Measurements from ENCODE around the gene C12orf54. TPM values are rescaled to one million over a fixed set of nuclear protein-coding genes. Genes with fewer than 3 reads are reported as not detected.
"Not testable (repeated sequence)": the region's sequence is repeated elsewhere in the genome, so short reads cannot be mapped to it uniquely, and the experiment has no call there.

The C12orf54 gene
- total RNA-seq, 3 donors from 2014 or later, result 0.64 TPM; not detected in 2

- Histone ChIP-seq H3K4me3 (no peak overlapping the region), H3K27ac (no peak overlapping the region), H3K4me1 (no peaks in the 10 kb centered on the region), H3K36me3 (no peaks in the 10 kb centered on the region), H3K9me3 (no peaks in the 10 kb centered on the region), H3K27me3 (no peaks in the 10 kb centered on the region)
- intact Hi-C loops (cut with DNase I; ENCODE audit: low total_unique reads), result no loop called here
- TF ChIP-seq POLR2AphosphoS5 (IDR thresholded peaks at IDR 0.05) (no peak), POLR2A (IDR thresholded peaks at IDR 0.05) (no peak)
- TF ChIP-seq, protein P1, sequence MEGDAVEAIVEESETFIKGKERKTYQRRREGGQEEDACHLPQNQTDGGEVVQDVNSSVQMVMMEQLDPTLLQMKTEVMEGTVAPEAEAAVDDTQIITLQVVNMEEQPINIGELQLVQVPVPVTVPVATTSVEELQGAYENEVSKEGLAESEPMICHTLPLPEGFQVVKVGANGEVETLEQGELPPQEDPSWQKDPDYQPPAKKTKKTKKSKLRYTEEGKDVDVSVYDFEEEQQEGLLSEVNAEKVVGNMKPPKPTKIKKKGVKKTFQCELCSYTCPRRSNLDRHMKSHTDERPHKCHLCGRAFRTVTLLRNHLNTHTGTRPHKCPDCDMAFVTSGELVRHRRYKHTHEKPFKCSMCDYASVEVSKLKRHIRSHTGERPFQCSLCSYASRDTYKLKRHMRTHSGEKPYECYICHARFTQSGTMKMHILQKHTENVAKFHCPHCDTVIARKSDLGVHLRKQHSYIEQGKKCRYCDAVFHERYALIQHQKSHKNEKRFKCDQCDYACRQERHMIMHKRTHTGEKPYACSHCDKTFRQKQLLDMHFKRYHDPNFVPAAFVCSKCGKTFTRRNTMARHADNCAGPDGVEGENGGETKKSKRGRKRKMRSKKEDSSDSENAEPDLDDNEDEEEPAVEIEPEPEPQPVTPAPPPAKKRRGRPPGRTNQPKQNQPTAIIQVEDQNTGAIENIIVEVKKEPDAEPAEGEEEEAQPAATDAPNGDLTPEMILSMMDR (IDR thresholded peaks at IDR 0.05), result no peak
- no peak for DNase-seq (ENCODE audit: low spot score in 2 of 2)
These were observed 36.0 kb upstream of the C12orf54 start for GRCh38 chr12:48446161-48446776.

GRCh38 chr12:48447755-48448154 is 34.5 kb upstream of the C12orf54 start:
- Histone ChIP-seq H3K4me1 (no peaks in the 10 kb centered on the region), H3K27ac (no peak overlapping the region), H3K36me3 (no peaks in the 10 kb centered on the region), H3K4me3 (no peak overlapping the region), H3K27me3 (no peaks in the 10 kb centered on the region), H3K9me3 (no peaks in the 10 kb centered on the region)
- no peak for TF ChIP-seq POLR2A (IDR thresholded peaks at IDR 0.05)
- intact Hi-C loops (cut with DNase I; ENCODE audit: low total_unique reads), result no loop called here
- no peak for DNase-seq (ENCODE audit: low spot score in 2 of 2)

DNA sequence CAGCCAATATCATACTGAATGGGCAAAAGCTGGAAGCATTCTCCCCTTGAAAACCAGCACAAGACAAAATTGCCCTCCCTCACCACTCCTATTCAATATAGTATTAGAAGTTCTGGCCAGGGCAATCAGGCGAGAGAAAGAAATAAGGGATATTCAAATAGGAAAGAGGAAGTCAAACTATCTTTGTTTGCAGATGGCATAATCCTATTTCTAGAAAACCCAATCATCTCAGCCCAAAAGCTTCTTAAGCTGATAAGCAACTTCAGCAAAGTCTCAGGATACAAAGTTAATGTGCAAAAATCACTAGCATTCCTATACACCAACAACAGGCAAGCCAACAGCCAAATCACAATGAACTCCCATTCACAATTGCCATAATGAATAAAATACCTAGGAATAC is 30.9 kb upstream of the C12orf54 start:
- intact Hi-C loops (cut with DNase I; ENCODE audit: low total_unique reads), result no loop called here
- TF ChIP-seq POLR2A (IDR thresholded peaks at IDR 0.05), result no peak
- TF ChIP-seq POLR2AphosphoS5 (IDR thresholded peaks at IDR 0.05), result no peak
- TF ChIP-seq, protein P1 (IDR thresholded peaks at IDR 0.05), result no peak
- Histone ChIP-seq H3K9me3 (no peaks in the 10 kb centered on the region), H3K4me1 (no peaks in the 10 kb centered on the region), H3K4me3 (no peak overlapping the region), H3K27ac (no peak overlapping the region), H3K27me3 (no peaks in the 10 kb centered on the region), H3K36me3 (no peaks in the 10 kb centered on the region)
- no peak for DNase-seq (ENCODE audit: low spot score in 2 of 2)

GRCh38 chr12:48452961-48453360 is 29.3 kb upstream of the C12orf54 start:
- intact Hi-C loops (cut with DNase I; ENCODE audit: low total_unique reads); H3K27ac ChIP-seq; DNase-seq (ENCODE audit: low spot score in 2 of 2); H3K4me3 ChIP-seq; H3K36me3 ChIP-seq; H3K4me1 ChIP-seq; H3K27me3 ChIP-seq; H3K9me3 ChIP-seq: not testable (repeated sequence)

GRCh38 chr12:48454667-48455066 is 27.6 kb upstream of the C12orf54 start:
- no peak for DNase-seq (ENCODE audit: low spot score in 2 of 2)
- Histone ChIP-seq H3K27ac (no peak overlapping the region), H3K36me3 (no peaks in the 10 kb centered on the region), H3K27me3 (no peaks in the 10 kb centered on the region), H3K4me1 (no peaks in the 10 kb centered on the region), H3K4me3 (no peak overlapping the region), H3K9me3 (no peaks in the 10 kb centered on the region)
- intact Hi-C loops (cut with DNase I; ENCODE audit: low total_unique reads), result no loop called here
- TF ChIP-seq, protein P1 (IDR thresholded peaks at IDR 0.05), result no peak
- TF ChIP-seq POLR2A (IDR thresholded peaks at IDR 0.05) (no peak), POLR2AphosphoS5 (IDR thresholded peaks at IDR 0.05) (no peak)

GRCh38 chr12:48455116-48455515 is 27.2 kb upstream of the C12orf54 start:
- Histone ChIP-seq H3K9me3 (no peaks in the 10 kb centered on the region), H3K27me3 (no peaks in the 10 kb centered on the region), H3K27ac (no peak overlapping the region), H3K36me3 (no peaks in the 10 kb centered on the region), H3K4me3 (no peak overlapping the region), H3K4me1 (no peaks in the 10 kb centered on the region)
- TF ChIP-seq POLR2AphosphoS5 (IDR thresholded peaks at IDR 0.05) (no peak), POLR2A (IDR thresholded peaks at IDR 0.05) (no peak)
- TF ChIP-seq, protein P1 (IDR thresholded peaks at IDR 0.05), result no peak
- intact Hi-C loops (cut with DNase I; ENCODE audit: low total_unique reads), result no loop called here
- DNase-seq (ENCODE audit: low spot score in 2 of 2), result no peak
